Activated gamma-delta T cell treated with Interleukin-2 at 50 U/mL for 16 hours (primary cell): ENCODE results near the gene FOXF2.
"Not testable (repeated sequence)": the region's sequence is repeated elsewhere in the genome, so short reads cannot be mapped to it uniquely, and the experiment has no call there.

Experiments
- DNase-seq: peaks from one replicate; pipeline ENCODE4 v3.0.0-alpha.2; 2020

The FOXF2 gene

DNA sequence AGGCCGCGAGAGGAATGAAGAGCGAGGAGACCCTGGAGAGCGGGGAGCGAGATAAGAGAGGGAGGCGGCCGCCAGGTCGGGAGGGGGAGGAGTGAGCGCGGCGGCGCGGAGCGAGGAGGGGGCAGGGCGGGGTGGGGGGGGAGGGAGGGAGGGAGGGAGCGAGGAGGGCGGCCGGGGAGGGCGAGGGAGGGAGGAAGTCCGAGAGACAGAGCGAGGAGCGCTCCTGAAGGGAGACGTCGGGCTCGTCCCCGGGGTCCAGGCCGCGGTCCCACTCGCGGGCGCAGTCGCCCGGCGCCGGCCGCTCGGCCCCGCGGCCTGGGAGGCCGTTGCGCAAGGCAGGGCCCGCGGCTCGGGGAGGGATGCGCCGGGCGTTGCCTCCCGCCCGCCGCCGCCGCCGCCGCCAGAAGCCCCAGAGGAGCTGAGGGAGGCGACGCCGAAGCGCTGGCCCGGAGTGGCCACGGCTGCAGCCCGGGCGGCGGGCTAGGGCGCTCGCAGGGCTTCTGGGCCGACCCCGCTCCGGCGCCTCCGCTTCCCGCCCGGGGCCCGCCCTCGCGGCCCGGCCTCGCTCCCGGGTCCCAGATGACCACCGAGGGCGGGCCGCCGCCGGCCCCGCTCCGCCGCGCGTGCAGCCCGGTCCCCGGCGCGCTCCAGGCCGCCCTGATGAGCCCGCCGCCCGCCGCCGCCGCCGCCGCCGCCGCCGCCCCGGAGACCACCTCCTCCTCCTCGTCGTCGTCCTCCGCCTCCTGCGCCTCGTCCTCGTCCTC lies at the start of gene FOXF2:
Gene FOXF2 (plus strand): TSS at position 208 of the 764 bp plus-strand sequence. CDS start 372 bp downstream, at position 580.
- no peak for DNase-seq

DNA sequence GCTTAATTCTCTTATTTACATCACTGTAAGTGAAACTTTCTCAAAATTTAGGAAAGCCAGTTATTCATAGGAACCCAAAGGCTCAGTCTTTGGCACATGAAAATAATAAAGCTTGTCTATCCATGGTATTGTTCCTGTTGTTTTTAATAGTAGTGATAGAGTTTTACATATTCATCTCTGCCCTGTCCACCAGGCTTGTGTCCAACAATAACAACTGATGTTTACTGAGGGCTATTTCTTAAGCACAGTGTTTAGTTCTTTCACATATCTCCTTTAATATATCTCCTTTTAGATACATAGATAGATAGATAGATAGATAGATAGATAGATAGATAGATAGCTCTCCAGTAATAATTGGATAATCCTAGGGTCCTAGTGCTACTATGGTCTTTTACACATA lies 43.3 kb upstream of the FOXF2 start:
- DNase-seq: no peak

- DNase-seq: no peak
Observed at GRCh38 chr6:1346558-1347091, 42.8 kb upstream of the FOXF2 start.

- DNase-seq: no peak
Observed at GRCh38 chr6:1347161-1347560, 42.2 kb upstream of the FOXF2 start.

DNA sequence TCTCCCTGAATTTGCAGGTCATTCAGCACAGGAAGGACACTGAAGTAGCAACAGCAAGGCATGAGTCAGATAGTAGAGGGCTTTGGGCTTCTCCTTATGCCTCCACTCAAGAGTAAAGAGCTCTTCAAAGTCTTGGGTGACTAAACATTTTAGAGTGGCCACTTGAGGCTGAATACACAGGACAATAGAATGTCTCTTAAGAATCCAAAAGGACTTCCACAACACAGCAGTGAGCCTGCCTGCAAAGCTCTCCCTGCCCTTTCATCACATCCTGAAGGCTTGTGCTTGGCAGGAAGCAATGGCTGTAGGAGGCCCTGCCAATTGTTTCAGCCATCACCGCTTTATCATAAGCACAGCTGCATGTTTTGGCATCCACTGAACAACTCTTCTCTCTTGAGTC lies 40.7 kb upstream of the FOXF2 start:
- DNase-seq: no peak

DNA sequence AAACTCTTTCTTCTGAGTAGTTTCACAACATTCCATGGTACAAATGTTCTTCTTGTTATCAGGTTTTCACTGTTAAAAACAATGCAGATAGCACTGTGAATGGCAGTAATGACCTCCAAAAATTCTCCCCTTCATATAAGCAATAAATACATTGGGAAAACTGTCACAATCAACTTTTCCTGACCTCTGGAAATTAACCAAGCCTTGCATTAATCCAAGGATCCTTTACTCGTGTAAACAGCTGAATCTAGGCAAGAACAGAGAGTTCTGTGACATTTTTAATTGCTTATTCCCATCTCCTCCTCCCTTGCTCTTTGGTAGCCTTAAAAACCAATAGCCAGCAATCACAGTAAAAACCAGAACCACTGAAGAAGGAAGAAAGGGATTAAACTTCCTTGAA lies 39.7 kb upstream of the FOXF2 start:
- no peak for DNase-seq

DNA sequence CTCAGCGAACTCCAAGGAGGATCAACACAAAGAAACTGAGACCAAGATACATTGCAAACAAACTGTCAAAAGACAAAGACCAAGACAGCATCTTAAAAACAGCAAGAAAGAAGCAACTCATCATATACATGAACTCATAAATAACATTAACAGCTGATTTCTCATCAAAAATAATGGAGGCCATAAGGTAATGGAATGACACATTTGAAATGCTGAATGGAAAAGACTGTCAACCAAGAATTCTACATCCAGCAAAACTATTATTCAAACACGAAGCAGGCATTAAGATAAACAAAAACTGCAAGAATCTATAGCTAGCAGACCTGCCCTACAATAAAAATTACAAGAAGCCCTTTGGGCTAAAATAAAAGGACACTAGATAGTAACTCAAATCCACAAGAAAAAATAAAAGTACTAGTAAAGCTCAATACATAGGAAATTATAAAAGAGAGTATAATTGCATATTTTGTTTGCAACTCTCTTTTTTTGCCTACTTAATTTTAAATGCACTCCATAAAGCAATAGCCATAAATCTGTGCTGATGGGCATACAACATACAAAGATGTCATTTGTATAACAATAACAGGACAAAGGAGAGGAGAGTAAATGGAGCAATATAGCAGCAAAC lies 37.9 kb upstream of the FOXF2 start:
- DNase-seq: no peak

- not testable (repeated sequence) for DNase-seq
Observed at GRCh38 chr6:1355068-1355467, 34.3 kb upstream of the FOXF2 start.

- DNase-seq: not testable (repeated sequence)
Observed at GRCh38 chr6:1361717-1362116, 27.7 kb upstream of the FOXF2 start.

GRCh38 chr6:1362643-1363042 lies 26.7 kb upstream of the FOXF2 start:
- DNase-seq: no peak

DNA sequence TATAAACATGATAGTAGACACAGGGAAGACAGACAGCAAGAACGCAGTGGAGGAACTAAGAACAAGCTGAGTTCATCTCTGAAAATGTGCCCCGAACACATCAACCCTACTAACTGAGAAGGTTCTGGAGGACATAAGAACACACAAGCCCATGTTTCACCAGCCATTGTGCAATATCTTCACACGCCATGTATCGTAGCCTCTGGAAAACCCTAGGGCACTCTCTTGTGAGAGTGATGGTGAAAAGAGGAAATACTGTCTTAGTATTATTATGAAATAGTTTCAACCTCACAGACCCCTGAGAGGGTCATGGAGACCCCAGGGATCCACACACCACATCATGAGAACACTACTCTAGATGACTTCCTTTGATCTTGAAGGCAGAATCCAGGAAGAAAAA lies 26.1 kb upstream of the FOXF2 start:
- no peak for DNase-seq

DNA sequence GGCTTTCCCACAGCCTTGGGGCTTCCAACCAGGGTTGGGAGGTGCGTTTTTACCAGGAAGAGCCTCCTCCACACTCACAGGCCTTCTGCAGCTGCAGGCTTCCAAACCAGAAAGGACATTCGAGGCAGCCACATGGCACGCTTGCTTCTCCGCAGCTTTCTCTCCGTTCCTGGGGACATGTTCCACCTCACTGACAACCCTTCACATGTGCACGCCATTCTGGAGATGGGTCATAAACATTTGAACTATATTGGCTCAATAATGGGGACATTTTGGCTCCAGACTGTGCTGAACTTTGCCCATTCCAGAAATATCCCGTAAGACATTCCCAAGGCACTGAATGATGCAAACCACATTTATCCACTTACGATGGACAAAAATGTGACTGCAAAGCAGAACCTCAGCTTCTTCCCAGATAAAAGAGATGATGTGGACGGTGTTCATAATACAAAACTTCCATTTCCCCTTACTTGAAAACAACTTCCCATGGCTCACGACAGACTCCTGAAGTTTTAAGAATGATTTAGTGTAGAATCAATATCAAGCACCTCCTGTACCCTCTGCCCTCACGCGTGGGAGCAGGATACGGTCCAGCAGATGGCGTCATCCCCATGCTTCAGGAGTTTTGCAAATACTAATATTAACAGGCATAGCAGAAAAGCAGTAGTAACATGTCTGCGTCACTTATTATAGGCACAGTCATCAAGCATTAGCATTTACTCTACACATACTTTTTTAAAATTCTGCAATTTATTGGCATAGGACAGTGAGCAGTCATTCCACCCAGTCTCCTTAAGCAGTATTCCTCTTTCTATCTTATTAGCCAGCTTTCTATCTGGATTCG lies 25.4 kb upstream of the FOXF2 start:
- DNase-seq: no peak

DNA sequence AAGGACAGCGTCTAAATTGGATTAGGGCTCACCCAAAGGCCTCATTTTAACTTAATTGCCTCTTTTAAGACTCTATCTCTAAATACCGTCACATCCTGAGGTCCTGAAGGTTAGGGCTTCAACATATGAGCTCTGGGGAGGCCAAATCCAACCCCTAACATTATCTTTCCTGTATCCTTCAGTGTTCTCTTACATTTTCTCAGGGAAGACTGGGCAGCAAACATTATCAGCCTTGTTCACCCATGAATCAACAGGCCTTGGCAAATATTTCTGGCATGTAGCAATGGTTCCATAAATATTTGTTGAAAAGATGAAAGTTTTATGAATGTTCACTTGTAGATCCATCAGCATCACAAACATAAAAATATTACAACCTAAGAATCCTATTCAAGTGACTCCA lies 24.6 kb upstream of the FOXF2 start:
- no peak for DNase-seq

GRCh38 chr6:1365686-1366085 lies 23.7 kb upstream of the FOXF2 start:
- no peak for DNase-seq

GRCh38 chr6:1367771-1368170 lies 21.6 kb upstream of the FOXF2 start:
- DNase-seq: no peak

DNA sequence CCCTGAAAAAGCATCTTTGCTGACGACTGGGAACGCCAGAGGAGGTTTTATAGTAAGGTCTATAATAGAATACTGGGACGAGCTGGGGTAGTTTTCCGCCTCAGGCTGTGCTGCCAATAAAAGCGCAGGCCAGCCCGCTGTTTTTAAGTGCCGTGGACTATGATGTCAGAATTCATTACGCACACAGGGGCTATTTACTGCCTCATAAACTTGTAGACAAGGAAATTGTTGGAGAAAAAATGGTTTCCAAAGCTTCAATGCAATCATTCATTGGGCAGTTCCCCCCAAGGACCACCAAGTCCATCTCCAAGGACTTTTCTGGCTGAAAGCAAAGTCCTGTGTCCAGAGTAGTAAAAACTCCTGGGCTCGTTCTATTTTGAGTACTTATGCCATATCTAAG lies 20.4 kb upstream of the FOXF2 start:
- no peak for DNase-seq

DNA sequence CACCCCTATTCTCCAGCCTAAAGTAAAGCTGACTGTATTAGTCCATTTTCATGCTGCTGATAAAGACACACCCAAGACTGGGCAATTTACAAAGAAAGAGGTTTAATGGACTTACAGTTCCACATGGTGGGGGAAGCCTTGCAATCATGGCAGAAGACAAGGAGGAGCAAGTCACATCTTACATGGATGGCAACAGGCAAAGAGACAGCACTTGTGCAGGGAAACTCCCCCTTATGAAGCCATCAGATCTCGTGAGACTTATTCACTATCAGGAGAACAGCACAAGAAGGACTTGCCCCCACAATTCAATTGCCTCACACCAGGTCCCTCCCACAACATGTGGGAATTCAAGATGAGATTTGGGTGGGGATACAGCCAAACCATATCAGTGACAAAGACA lies 19.7 kb upstream of the FOXF2 start:
- DNase-seq: not testable (repeated sequence)

GRCh38 chr6:1371933-1372332 lies 17.4 kb upstream of the FOXF2 start:
- no peak for DNase-seq

DNA sequence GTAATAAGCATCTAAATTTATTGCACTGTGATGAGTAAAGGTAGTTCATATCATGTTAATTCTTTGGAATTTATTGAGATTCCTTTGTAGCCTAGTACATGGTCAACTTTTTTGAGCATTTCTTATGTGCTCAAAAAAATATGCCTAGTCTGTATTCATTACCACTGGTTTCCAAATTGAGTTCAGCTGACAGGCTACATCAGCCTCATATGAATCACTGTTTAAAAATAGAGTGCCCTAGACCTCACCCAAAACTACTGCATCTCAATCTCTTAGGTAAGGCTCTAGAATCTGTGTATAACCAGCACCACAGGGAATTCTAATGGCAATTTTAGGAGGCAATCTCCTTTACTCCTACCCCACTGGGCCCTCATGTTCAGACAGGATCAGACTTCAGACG lies 16.7 kb upstream of the FOXF2 start:
- DNase-seq: no peak

DNA sequence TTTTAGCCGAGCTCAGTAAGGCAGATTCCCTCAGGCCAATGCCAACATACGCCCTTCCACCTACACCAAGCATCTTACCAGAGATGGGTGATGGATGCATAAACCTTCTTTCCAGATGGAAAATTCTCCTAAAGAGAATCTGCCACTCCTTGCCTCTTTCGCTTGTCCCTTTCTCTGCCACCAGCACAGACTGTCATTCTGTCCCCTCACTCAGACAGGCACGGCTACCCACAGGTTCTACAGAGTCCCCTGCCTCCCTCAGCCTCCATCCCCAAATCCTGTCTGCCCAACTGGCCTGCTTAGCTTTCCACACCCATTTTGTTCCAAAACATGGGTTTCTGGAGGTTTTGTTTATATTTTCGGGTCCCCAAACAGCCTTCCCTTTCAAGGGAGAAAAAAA lies 12.7 kb upstream of the FOXF2 start:
- DNase-seq: no peak

GRCh38 chr6:1377526-1377925 lies 11.8 kb upstream of the FOXF2 start:
- DNase-seq: no peak

- no peak for DNase-seq
Observed at GRCh38 chr6:1378065-1379016, 11.0 kb upstream of the FOXF2 start.
